Karpas-422 (cell line): Measurements from ENCODE around the gene ZSCAN22. TPM values are rescaled to one million over a fixed set of nuclear protein-coding genes. Genes with fewer than 3 reads are reported as not detected.
A peak's percentile ranks its signal among the peaks of the same experiment; 100 is the strongest.

Source experiments
- DNase-seq: peaks from one replicate; pipeline ENCODE4 v3.0.0-alpha.2; 2015
- H2AFZ ChIP-seq: fragments of 200-600 bp; sonication (generic); 2 replicates; pipeline ENCODE4 v1.6.1; 2014; ENCODE audit warnings: antibody characterized with exemption, low read length, mixed read lengths
- H3K27ac ChIP-seq: fragments of 200-600 bp; sonication (generic); 2 replicates; pipeline ENCODE4 v1.5.1; 2014; ENCODE audit warnings: mild to moderate bottlenecking, low read length, moderate library complexity
- H3K27me3 ChIP-seq: fragments of 200-600 bp; sonication (generic); 2 replicates; pipeline ENCODE4 v1.6.1; 2014; ENCODE audit warnings: low read length, mixed read lengths
- H3K36me3 ChIP-seq: fragments of 200-600 bp; sonication (generic); 2 replicates; pipeline ENCODE4 v1.6.1; 2014; ENCODE audit warnings: low read length, mixed read lengths; ENCODE audit not compliant: insufficient read depth
- H3K4me1 ChIP-seq: fragments of 200-600 bp; sonication (generic); 2 replicates; pipeline ENCODE4 v1.6.1; 2014; ENCODE audit warnings: mild to moderate bottlenecking, low read length, mixed read lengths
- H3K4me2 ChIP-seq: fragments of 200-600 bp; sonication (generic); 2 replicates; pipeline ENCODE4 v1.6.1; 2014; ENCODE audit warnings: low read length, low read depth, mild to moderate bottlenecking; ENCODE audit not compliant: poor library complexity, severe bottlenecking
- H3K4me3 ChIP-seq: fragments of 200-600 bp; sonication (generic); 2 replicates; pipeline ENCODE4 v1.5.1; 2014; ENCODE audit warnings: mild to moderate bottlenecking, antibody characterized with exemption, low read length, mixed read lengths
- H3K79me2 ChIP-seq: fragments of 200-600 bp; sonication (generic); 2 replicates; pipeline ENCODE4 v1.6.1; 2014; ENCODE audit warnings: mild to moderate bottlenecking, low read length, mixed read lengths
- H3K9ac ChIP-seq: fragments of 200-600 bp; sonication (generic); 2 replicates; pipeline ENCODE4 v1.6.0; 2014; ENCODE audit warnings: low read length
- H3K9me2 ChIP-seq: fragments of 200-600 bp; sonication (generic), shearing (Covaris generic); replicated peaks from 2 replicates; pipeline ENCODE4 v1.6.0; 2014; ENCODE audit warnings: mild to moderate bottlenecking, low read length, moderate library complexity; ENCODE audit not compliant: insufficient read depth
- H3K9me3 ChIP-seq: fragments of 300-700, 200-600 bp; sonication (generic); 2 replicates; pipeline ENCODE4 v1.6.1; 2014; ENCODE audit warnings: low read length, mixed read lengths
- H4K20me1 ChIP-seq: fragments of 200-600 bp; sonication (generic); 2 replicates; pipeline ENCODE4 v1.6.1; 2014; ENCODE audit warnings: mild to moderate bottlenecking, antibody characterized with exemption, low read length, low read depth; ENCODE audit not compliant: insufficient read depth
- total RNA-seq: library from RNA; depleted of rRNA; stranded (reverse); fragments of >200 nt; shearing (Covaris generic); gene quantifications from 2 replicates; pipeline ENCODE4 v1.2.3, GENCODE V29; 2014; ENCODE audit warnings: low replicate concordance

Gene ZSCAN22
- total RNA-seq, 1 experiment from 2014 or later, result 5.3 TPM

GRCh38 chr19:58355908-58356765, 29.3 kb downstream of the ZSCAN22 start:
- Histone ChIP-seq H3K4me2 (no peak overlapping the region), H2AFZ (no peak overlapping the region), H3K27ac (no peak overlapping the region), H3K4me3 (no peak overlapping the region), H3K36me3 (no peaks in the 10 kb centered on the region), H4K20me1 (no peaks in the 10 kb centered on the region), H3K27me3 (no peaks in the 10 kb centered on the region), H3K9me3 (no peaks in the 10 kb centered on the region), H3K4me1 (peaks cover 3% of the 10 kb centered on the region), H3K79me2 (peaks cover 3% of the 10 kb centered on the region; the same call in 1 of the 2 replicates), H3K9me2 (no peaks in the 10 kb centered on the region), H3K9ac (no peak overlapping the region)
- DNase-seq, result no peak

- no peaks in the 10 kb centered on the region for H3K9me3 ChIP-seq
- H3K4me2 ChIP-seq, result no peak overlapping the region
- no peaks in the 10 kb centered on the region for H3K36me3 ChIP-seq
- H2AFZ ChIP-seq, result no peak overlapping the region
- peaks cover 11% of the 10 kb centered on the region for H3K4me1 ChIP-seq
- no peak overlapping the region for H3K4me3 ChIP-seq
- no peaks in the 10 kb centered on the region for H3K9me2 ChIP-seq
- no peaks in the 10 kb centered on the region for H3K27me3 ChIP-seq
- peaks cover 11% of the 10 kb centered on the region for H3K79me2 ChIP-seq
- H3K9ac ChIP-seq, result no peak overlapping the region
- no peak for DNase-seq
- H3K27ac ChIP-seq, result no peak overlapping the region
- H4K20me1 ChIP-seq, result no peaks in the 10 kb centered on the region
These were observed 30.1 kb downstream of the ZSCAN22 start for GRCh38 chr19:58356766-58357480.

GRCh38 chr19:58357481-58358145, 30.8 kb downstream of the ZSCAN22 start:
- no peak for DNase-seq
- no peak overlapping the region for H3K9ac ChIP-seq
- no peak overlapping the region for H2AFZ ChIP-seq
- no peaks in the 10 kb centered on the region for H3K27me3 ChIP-seq
- H4K20me1 ChIP-seq, result no peaks in the 10 kb centered on the region
- H3K79me2 ChIP-seq, result peaks cover 13% of the 10 kb centered on the region
- H3K4me3 ChIP-seq, result no peak overlapping the region
- no peaks in the 10 kb centered on the region for H3K36me3 ChIP-seq
- no peak overlapping the region for H3K4me2 ChIP-seq
- peaks cover 13% of the 10 kb centered on the region for H3K4me1 ChIP-seq
- no peaks in the 10 kb centered on the region for H3K9me2 ChIP-seq
- no peak overlapping the region for H3K27ac ChIP-seq
- H3K9me3 ChIP-seq, result no peaks in the 10 kb centered on the region

GRCh38 chr19:58361900-58362271, 35.1 kb downstream of the ZSCAN22 start:
- DNase-seq, result peak; percentile 92
- Histone ChIP-seq H3K9me3 (no peaks in the 10 kb centered on the region), H3K9me2 (no peaks in the 10 kb centered on the region), H4K20me1 (no peaks in the 10 kb centered on the region), H3K36me3 (no peaks in the 10 kb centered on the region), H3K79me2 (peaks cover 13% of the 10 kb centered on the region), H3K9ac (peak overlapping the region; percentile 99), H3K27me3 (no peaks in the 10 kb centered on the region), H3K4me3 (peak overlapping the region; percentile 96), H3K4me2 (peak overlapping the region; percentile 98), H3K27ac (peak overlapping the region; percentile 90), H3K4me1 (peaks cover 17% of the 10 kb centered on the region), H2AFZ (peak overlapping the region; percentile 86; the same call in 1 of the 2 replicates)

- DNase-seq, result peak; percentile 100
- peak within 1 kb of the TSS; percentile 99 for H3K9ac ChIP-seq
- peaks cover 17% of the 10 kb centered on the region for H3K4me1 ChIP-seq
- H3K9me2 ChIP-seq, result no peaks in the 10 kb centered on the region
- no peaks in the 10 kb centered on the region for H3K36me3 ChIP-seq
- H3K9me3 ChIP-seq, result no peaks in the 10 kb centered on the region
- peak within 1 kb of the TSS; percentile 96 for H3K4me3 ChIP-seq
- H2AFZ ChIP-seq, result peak within 1 kb of the TSS; percentile 86; the same call in 1 of the 2 replicates
- peak within 1 kb of the TSS; percentile 98 for H3K4me2 ChIP-seq
- H4K20me1 ChIP-seq, result no peaks in the 10 kb centered on the region
- H3K79me2 ChIP-seq, result peaks cover 13% of the 10 kb centered on the region
- H3K27me3 ChIP-seq, result no peaks in the 10 kb centered on the region
- peak within 1 kb of the TSS; percentile 90 for H3K27ac ChIP-seq
These were observed 35.6 kb downstream of the ZSCAN22 start, which contains the start of gene ZNF497 for GRCh38 chr19:58362272-58362994. ZNF497 (minus strand) TSS chr19:58362751; CDS start chr19:58357635, 5,116 bp downstream.

GRCh38 chr19:58364146-58364545, 37.4 kb downstream of the ZSCAN22 start:
- H3K79me2 ChIP-seq, result peaks cover 13% of the 10 kb centered on the region
- DNase-seq, result no peak
- H2AFZ ChIP-seq, result no peak overlapping the region
- no peak overlapping the region for H3K27ac ChIP-seq
- no peak overlapping the region for H3K4me3 ChIP-seq
- H3K36me3 ChIP-seq, result no peaks in the 10 kb centered on the region
- H3K9me2 ChIP-seq, result no peaks in the 10 kb centered on the region
- H3K9me3 ChIP-seq, result no peaks in the 10 kb centered on the region
- no peak overlapping the region for H3K4me2 ChIP-seq
- H3K9ac ChIP-seq, result 0 out of 2 replicates have a peak overlapping the region, but pooled peaks have one; percentile 4
- peaks cover 17% of the 10 kb centered on the region for H3K4me1 ChIP-seq
- H3K27me3 ChIP-seq, result no peaks in the 10 kb centered on the region
- H4K20me1 ChIP-seq, result no peaks in the 10 kb centered on the region

GRCh38 chr19:58366585-58367430, 40.0 kb downstream of the ZSCAN22 start:
- H3K9me2 ChIP-seq, result no peaks in the 10 kb centered on the region
- no peaks in the 10 kb centered on the region for H4K20me1 ChIP-seq
- H3K4me1 ChIP-seq, result peaks cover 7% of the 10 kb centered on the region
- no peak overlapping the region for H3K9ac ChIP-seq
- no peak overlapping the region for H3K4me3 ChIP-seq
- no peaks in the 10 kb centered on the region for H3K27me3 ChIP-seq
- no peaks in the 10 kb centered on the region for H3K36me3 ChIP-seq
- H3K27ac ChIP-seq, result no peak overlapping the region
- H3K4me2 ChIP-seq, result no peak overlapping the region
- H3K9me3 ChIP-seq, result no peaks in the 10 kb centered on the region
- DNase-seq, result no peak
- H2AFZ ChIP-seq, result no peak overlapping the region
- H3K79me2 ChIP-seq, result peaks cover 3% of the 10 kb centered on the region
